DND-41 (cell line): ENCODE results near the gene PCK1.

Experiments used
- ATAC-seq: fragments of 200-7000 bp; cut with Tn5 transposase; 3 replicates; pipeline ENCODE4 v1.9.1; 2021; ENCODE audit warnings: low read depth; ENCODE audit not compliant: insufficient read depth
- DNase-seq: peaks from one replicate; pipeline ENCODE4 v3.0.0-alpha.2; 2020
- H2AFZ ChIP-seq: 2 replicates; pipeline ENCODE4 v1.6.0; 2012; ENCODE audit warnings: low read depth, low read length
- H3K27ac ChIP-seq: 2 replicates; pipeline ENCODE4 v1.5.1; 2012; ENCODE audit warnings: low read length, inconsistent platforms
- H3K27me3 ChIP-seq: fragments of 200-600 bp; sonication (generic); 2 replicates; pipeline ENCODE4 v1.6.0; 2012; ENCODE audit warnings: low read length, mild to moderate bottlenecking, inconsistent platforms; ENCODE audit not compliant: insufficient read depth, poor library complexity
- H3K36me3 ChIP-seq: 2 replicates; pipeline ENCODE4 v1.5.1; 2012; ENCODE audit warnings: low read length, inconsistent platforms; ENCODE audit not compliant: insufficient read depth
- H3K4me1 ChIP-seq: 2 replicates; pipeline ENCODE4 v1.5.1; 2012; ENCODE audit warnings: mild to moderate bottlenecking, low read length; ENCODE audit not compliant: insufficient read depth
- H3K4me2 ChIP-seq: 2 replicates; pipeline ENCODE4 v1.6.0; 2012; ENCODE audit warnings: mild to moderate bottlenecking, moderate library complexity, low read length, inconsistent platforms; ENCODE audit not compliant: insufficient read depth
- H3K4me3 ChIP-seq, 2 experiments: fragments of 200-600 bp in 1 of 2; shearing (Covaris generic) in 1 of 2; 2 replicates each; pipeline ENCODE4 v1.5.1; 2012 to 2016; ENCODE audit warnings: inconsistent platforms in 2 of 2, low read length in 2 of 2, mild to moderate bottlenecking in 2 of 2, low read depth in 1 of 2, moderate library complexity in 1 of 2
- H3K79me2 ChIP-seq: 2 replicates; pipeline ENCODE4 v1.6.0; 2012; ENCODE audit warnings: low read length, inconsistent platforms; ENCODE audit not compliant: insufficient read depth
- H3K9ac ChIP-seq: 2 replicates; pipeline ENCODE4 v1.6.0; 2012; ENCODE audit warnings: low read depth, mild to moderate bottlenecking, inconsistent platforms, low read length, moderate library complexity
- H3K9me3 ChIP-seq: 2 replicates; pipeline ENCODE4 v1.5.1; 2012; ENCODE audit warnings: low read length, moderate library complexity, mild to moderate bottlenecking, inconsistent platforms; ENCODE audit not compliant: insufficient read depth, severe bottlenecking
- H4K20me1 ChIP-seq: 2 replicates; pipeline ENCODE4 v1.6.0; 2012; ENCODE audit warnings: low read length; ENCODE audit not compliant: insufficient read depth
- EZH2 ChIP-seq: IDR thresholded peaks from 3 replicates; pipeline ENCODE4 v1.6.1; 2012; ENCODE audit warnings: borderline replicate concordance, low read depth, mild to moderate bottlenecking, moderate library complexity, low read length, inconsistent platforms; ENCODE audit not compliant: severe bottlenecking
- TF ChIP-seq, protein P1 (sequence below): IDR thresholded peaks from 2 replicates; pipeline ENCODE4 v1.5.1; 2012; ENCODE audit warnings: borderline replicate concordance, low read length, moderate library complexity, mild to moderate bottlenecking; ENCODE audit not compliant: poor library complexity, severe bottlenecking; ENCODE audit errors: extremely low read depth

The PCK1 gene

DNA sequence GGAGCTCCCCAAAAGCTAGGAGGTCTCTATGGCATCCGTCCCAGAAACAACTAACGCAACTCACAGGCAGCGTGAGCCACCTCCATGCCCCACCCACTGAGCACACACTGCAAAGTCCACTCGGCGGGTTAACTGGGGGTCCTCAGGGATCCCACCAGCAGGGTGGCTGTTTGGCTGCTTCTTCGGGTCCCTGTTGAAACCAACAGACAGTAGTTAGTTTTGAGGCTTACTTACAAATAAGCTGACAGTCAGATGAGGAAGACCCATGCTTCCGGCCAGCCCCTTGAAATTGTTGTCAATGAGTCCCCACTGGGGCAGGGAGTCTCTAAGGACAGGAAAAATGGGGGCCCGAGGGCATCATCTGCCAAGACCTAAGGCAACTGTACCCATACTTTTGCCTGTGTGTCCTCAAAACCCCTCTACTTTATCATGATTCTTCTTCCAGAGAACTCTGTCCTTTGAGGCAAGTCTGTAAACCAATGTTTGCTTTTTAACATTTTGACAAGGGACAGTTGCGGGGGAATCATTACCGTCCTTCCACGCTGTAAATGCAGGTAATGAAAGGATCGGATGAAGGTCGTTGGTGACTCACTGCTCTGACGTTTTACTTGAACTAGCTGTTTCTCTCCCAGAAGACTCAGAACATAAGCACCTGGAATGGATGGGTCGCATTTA lies 2.2 kb upstream of the PCK1 start:
- no peaks in the 10 kb centered on the region for H4K20me1 ChIP-seq
- H3K27ac ChIP-seq, result no peak overlapping the region
- ATAC-seq, result no peak
- no peak overlapping the region for H3K9ac ChIP-seq
- no peaks in the 10 kb centered on the region for H3K4me1 ChIP-seq
- no peak overlapping the region for H2AFZ ChIP-seq
- H3K79me2 ChIP-seq, result no peaks in the 10 kb centered on the region
- DNase-seq, result no peak
- no peak overlapping the region for H3K4me3 ChIP-seq
- no peaks in the 10 kb centered on the region for H3K36me3 ChIP-seq
- H3K27me3 ChIP-seq, result peaks cover 26% of the 10 kb centered on the region
- no peaks in the 10 kb centered on the region for H3K9me3 ChIP-seq
- TF ChIP-seq, protein P1, sequence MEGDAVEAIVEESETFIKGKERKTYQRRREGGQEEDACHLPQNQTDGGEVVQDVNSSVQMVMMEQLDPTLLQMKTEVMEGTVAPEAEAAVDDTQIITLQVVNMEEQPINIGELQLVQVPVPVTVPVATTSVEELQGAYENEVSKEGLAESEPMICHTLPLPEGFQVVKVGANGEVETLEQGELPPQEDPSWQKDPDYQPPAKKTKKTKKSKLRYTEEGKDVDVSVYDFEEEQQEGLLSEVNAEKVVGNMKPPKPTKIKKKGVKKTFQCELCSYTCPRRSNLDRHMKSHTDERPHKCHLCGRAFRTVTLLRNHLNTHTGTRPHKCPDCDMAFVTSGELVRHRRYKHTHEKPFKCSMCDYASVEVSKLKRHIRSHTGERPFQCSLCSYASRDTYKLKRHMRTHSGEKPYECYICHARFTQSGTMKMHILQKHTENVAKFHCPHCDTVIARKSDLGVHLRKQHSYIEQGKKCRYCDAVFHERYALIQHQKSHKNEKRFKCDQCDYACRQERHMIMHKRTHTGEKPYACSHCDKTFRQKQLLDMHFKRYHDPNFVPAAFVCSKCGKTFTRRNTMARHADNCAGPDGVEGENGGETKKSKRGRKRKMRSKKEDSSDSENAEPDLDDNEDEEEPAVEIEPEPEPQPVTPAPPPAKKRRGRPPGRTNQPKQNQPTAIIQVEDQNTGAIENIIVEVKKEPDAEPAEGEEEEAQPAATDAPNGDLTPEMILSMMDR, result no peak
- no peak for TF ChIP-seq EZH2
- no peak overlapping the region for H3K4me2 ChIP-seq

DNA sequence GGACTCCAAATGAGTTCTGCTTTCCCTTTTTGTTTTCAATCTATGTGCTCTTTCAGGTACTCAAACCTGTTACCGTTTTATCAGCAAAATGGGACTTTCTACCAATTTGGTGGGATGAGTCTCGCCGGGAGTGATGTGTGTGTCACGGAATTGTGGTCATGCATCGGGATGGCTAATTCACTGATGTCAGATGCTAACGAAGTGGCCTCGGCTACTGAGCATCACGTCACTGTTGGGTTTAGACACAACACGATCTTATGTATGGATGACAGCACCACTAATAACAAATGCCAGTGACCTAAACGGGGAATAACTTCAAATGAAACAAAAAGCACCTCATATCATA lies 1.6 kb upstream of the PCK1 start:
- Histone ChIP-seq H4K20me1 (no peaks in the 10 kb centered on the region), H3K27me3 (peaks cover 26% of the 10 kb centered on the region), H3K4me2 (no peak overlapping the region), H3K27ac (no peak overlapping the region), H3K79me2 (no peaks in the 10 kb centered on the region), H3K9ac (no peak overlapping the region), H2AFZ (no peak overlapping the region), H3K36me3 (no peaks in the 10 kb centered on the region), H3K9me3 (no peaks in the 10 kb centered on the region), H3K4me1 (no peaks in the 10 kb centered on the region), H3K4me3 (no peak overlapping the region)
- no peak for DNase-seq
- TF ChIP-seq EZH2, result no peak
- TF ChIP-seq, protein P1, result no peak
- no peak for ATAC-seq

- Histone ChIP-seq H2AFZ (no peak overlapping the region), H3K27me3 (peaks cover 19% of the 10 kb centered on the region), H3K4me3 (no peak overlapping the region), H3K4me1 (no peaks in the 10 kb centered on the region), H3K36me3 (no peaks in the 10 kb centered on the region), H3K9ac (no peak overlapping the region), H3K79me2 (no peaks in the 10 kb centered on the region), H3K4me2 (no peak overlapping the region), H3K9me3 (no peaks in the 10 kb centered on the region), H3K27ac (no peak overlapping the region), H4K20me1 (no peaks in the 10 kb centered on the region)
- no peak for TF ChIP-seq EZH2
- TF ChIP-seq, protein P1, result no peak
- DNase-seq, result no peak
- ATAC-seq, result no peak
These were observed 1.0 kb upstream of the PCK1 start for GRCh38 chr20:57559658-57560553.
